IMR-90 (cell line): ENCODE measurements around the gene HSPG2.

Experiments used
- BHLHE40 ChIP-seq: fragments of 150-350 bp; IDR thresholded peaks from 2 replicates; pipeline ENCODE4 v1.6.1; 2016; ENCODE audit warnings: mild to moderate bottlenecking, low read depth, low read length
- CEBPB ChIP-seq: IDR thresholded peaks from 2 replicates; pipeline ENCODE4 v1.6.1; 2012; ENCODE audit warnings: low read depth, low read length, improper control_type of control experiment
- CTCF ChIP-seq: conservative IDR thresholded peaks from 2 replicates; pipeline ENCODE4 v1.5.1; 2012; ENCODE audit warnings: mild to moderate bottlenecking, low read depth, low read length, improper control_type of control experiment
- ELK1 ChIP-seq: fragments of 150-350 bp; IDR thresholded peaks from 2 replicates; pipeline ENCODE4 v1.6.1; 2016; ENCODE audit warnings: low read depth, mild to moderate bottlenecking, low read length, moderate library complexity, borderline replicate concordance
- MXI1 ChIP-seq: IDR thresholded peaks from 2 replicates; pipeline ENCODE4 v1.6.1; 2012; ENCODE audit warnings: low read depth, mild to moderate bottlenecking, low read length, moderate library complexity, borderline replicate concordance
- POLR2A ChIP-seq: IDR thresholded peaks from 2 replicates; pipeline ENCODE4 v1.6.1; 2012; ENCODE audit warnings: mild to moderate bottlenecking, low read depth, low read length
- RAD21 ChIP-seq: IDR thresholded peaks from 2 replicates; pipeline ENCODE4 v1.6.1; 2012; ENCODE audit warnings: low read length, improper control_type of control experiment
- SMC3 ChIP-seq: fragments of 150-350 bp; IDR thresholded peaks from 2 replicates; pipeline ENCODE4 v1.6.1; 2016; ENCODE audit warnings: low read depth, mild to moderate bottlenecking, antibody characterized with exemption, low read length, moderate library complexity
- USF2 ChIP-seq: fragments of 150-350 bp; IDR thresholded peaks from 2 replicates; pipeline ENCODE4 v1.6.1; 2017; ENCODE audit warnings: mild to moderate bottlenecking, antibody characterized with exemption, low read length, low read depth

GRCh38 chr1:21887216-21887736 lies 49.8 kb downstream of the HSPG2 start:
- TF ChIP-seq CTCF, result no peak
- no peak for TF ChIP-seq RAD21
- TF ChIP-seq BHLHE40, result no peak
- TF ChIP-seq MXI1, result no peak
- no peak for TF ChIP-seq POLR2A
- no peak for TF ChIP-seq USF2
- TF ChIP-seq ELK1, result no peak
- no peak for TF ChIP-seq CEBPB
- TF ChIP-seq SMC3, result no peak
